HEK293 (cell line): Measurements from ENCODE around the gene PYROXD2.

Source experiments
- CTCF ChIA-PET: fragments of 350-600 bp; formaldehyde crosslinking; extraction: SDS; loops from one replicate; lab custom pipeline; 2021; ENCODE audit warnings: antibody characterized with exemption; lab: Yijun Ruan, JAX
- POLR2A ChIA-PET: fragments of 300-600 bp; formaldehyde crosslinking; extraction: SDS; loops from one replicate; lab custom pipeline; 2020; ENCODE audit warnings: antibody characterized with exemption, inconsistent platforms; lab: Yijun Ruan, JAX
- H3K27ac ChIP-seq: fragments of 200-500 bp; sonication (Bioruptor generic); 2 replicates; pipeline ENCODE4 v1.5.1; 2014; ENCODE audit warnings: low read depth, low read length, control low read depth, inconsistent platforms; ENCODE audit errors: extremely low read depth
- H3K36me3 ChIP-seq, 2 experiments: fragments of 200-500 bp in 1 of 2; sonication (Bioruptor generic) in 1 of 2; 1 replicate in 1 of 2; 2 replicates in 1 of 2; pipeline ENCODE4 v1.5.1; 2014 to 2017; ENCODE audit warnings: inconsistent platforms in 2 of 2, low read length in 2 of 2; ENCODE audit not compliant: control insufficient read depth in 2 of 2, insufficient read depth in 1 of 2
- H3K4me1 ChIP-seq: fragments of 200-500 bp; sonication (Bioruptor generic); 2 replicates; pipeline ENCODE4 v1.5.1; 2014; ENCODE audit warnings: mild to moderate bottlenecking, low read length, inconsistent platforms; ENCODE audit not compliant: control insufficient read depth, insufficient read depth
- H3K4me3 ChIP-seq: 2 replicates; pipeline ENCODE4 v1.5.1; 2011; ENCODE audit warnings: low read depth, mild to moderate bottlenecking, control low read depth, low read length, moderate library complexity
- H3K9me3 ChIP-seq: fragments of 200-500 bp; sonication (Bioruptor generic); 2 replicates; pipeline ENCODE4 v1.5.1; 2014; ENCODE audit warnings: low read depth, low read length, inconsistent platforms; ENCODE audit not compliant: control insufficient read depth, insufficient read depth
- BCL11A ChIP-seq: fragments of 450-650 bp; formaldehyde crosslinking; IDR thresholded peaks from 2 replicates; pipeline ENCODE4 v1.5.1; 2016; ENCODE audit warnings: low read depth, missing biosample characterization, missing genetic modification characterization
- KLF1 ChIP-seq: fragments of 450-650 bp; formaldehyde crosslinking; IDR thresholded peaks from 2 replicates; pipeline ENCODE4 v1.5.1; 2016; ENCODE audit warnings: missing biosample characterization, missing genetic modification characterization
- KLF7 ChIP-seq: fragments of 450-650 bp; formaldehyde crosslinking; IDR thresholded peaks from 2 replicates; pipeline ENCODE4 v1.5.1; 2016; ENCODE audit warnings: missing biosample characterization, missing genetic modification characterization, borderline replicate concordance
- PRDM2 ChIP-seq: fragments of 450-650 bp; formaldehyde crosslinking; IDR thresholded peaks from 2 replicates; pipeline ENCODE4 v1.5.1; 2016; ENCODE audit warnings: missing biosample characterization, missing genetic modification characterization, borderline replicate concordance
- SP3 ChIP-seq: fragments of 450-650 bp; formaldehyde crosslinking; IDR thresholded peaks from 2 replicates; pipeline ENCODE4 v1.5.1; 2016; ENCODE audit warnings: missing biosample characterization, missing genetic modification characterization
- ZBTB26 ChIP-seq: fragments of 450-650 bp; formaldehyde crosslinking; optimal IDR thresholded peaks from 2 replicates; pipeline ENCODE3; 2016; ENCODE audit warnings: missing biosample characterization, mild to moderate bottlenecking, missing genetic modification characterization
- ZNF133 ChIP-seq: fragments of 450-650 bp; formaldehyde crosslinking; IDR thresholded peaks from 2 replicates; pipeline ENCODE4 v1.5.1; 2016; ENCODE audit warnings: missing biosample characterization, missing genetic modification characterization
- ZNF140 ChIP-seq: fragments of 450-650 bp; formaldehyde crosslinking; IDR thresholded peaks from 2 replicates; pipeline ENCODE4 v1.5.1; 2016; ENCODE audit warnings: missing biosample characterization, missing genetic modification characterization
- ZNF214 ChIP-seq: fragments of 450-650 bp; formaldehyde crosslinking; IDR thresholded peaks from 2 replicates; pipeline ENCODE4 v1.5.1; 2017; ENCODE audit warnings: missing biosample characterization, mild to moderate bottlenecking, missing genetic modification characterization, borderline replicate concordance
- ZNF501 ChIP-seq: fragments of 450-650 bp; formaldehyde crosslinking; IDR thresholded peaks from 2 replicates; pipeline ENCODE4 v1.5.1; 2016; ENCODE audit warnings: missing biosample characterization, missing genetic modification characterization
- ZNF561 ChIP-seq: fragments of 450-650 bp; IDR thresholded peaks from 2 replicates; pipeline ENCODE4 v1.5.1; 2018; ENCODE audit warnings: missing biosample characterization, missing genetic modification characterization, borderline replicate concordance
- ZNF600 ChIP-seq: fragments of 450-650 bp; formaldehyde crosslinking; IDR thresholded peaks from 2 replicates; pipeline ENCODE4 v1.5.1; 2016; ENCODE audit warnings: missing biosample characterization, missing genetic modification characterization
- ZNF704 ChIP-seq: fragments of 450-650 bp; formaldehyde crosslinking; IDR thresholded peaks from 2 replicates; pipeline ENCODE4 v1.5.1; 2016; ENCODE audit warnings: missing biosample characterization, missing genetic modification characterization
- ZNF777 ChIP-seq: fragments of 450-650 bp; formaldehyde crosslinking; IDR thresholded peaks from 2 replicates; pipeline ENCODE4 v1.5.1; 2017; ENCODE audit warnings: missing biosample characterization, missing genetic modification characterization, borderline replicate concordance
- ZNF791 ChIP-seq: fragments of 450-650 bp; formaldehyde crosslinking; IDR thresholded peaks from 2 replicates; pipeline ENCODE4 v1.5.1; 2016; ENCODE audit warnings: missing biosample characterization, missing genetic modification characterization
- ZXDB ChIP-seq: fragments of 450-650 bp; formaldehyde crosslinking; IDR thresholded peaks from 2 replicates; pipeline ENCODE4 v1.5.1; 2016; ENCODE audit warnings: missing biosample characterization, missing genetic modification characterization

The PYROXD2 gene

GRCh38 chr10:98407017-98407743 lies 7.8 kb downstream of the PYROXD2 start (continued):
- no peak for TF ChIP-seq PRDM2
- TF ChIP-seq ZNF214 (tag by site-specific recombination) = no peak
- no peak for TF ChIP-seq ZNF140 (tag by site-specific recombination)
- no peak for TF ChIP-seq ZNF704
- no peak for TF ChIP-seq ZBTB26 (tag by site-specific recombination)
- no peak for TF ChIP-seq BCL11A (tag by site-specific recombination)
- no peak for TF ChIP-seq ZNF561 (tag by site-specific recombination)
- no peak for TF ChIP-seq KLF1 (tag by site-specific recombination)
- TF ChIP-seq ZXDB (tag by site-specific recombination) = no peak

- Histone ChIP-seq H3K9me3 (no peaks in the 10 kb centered on the region), H3K4me3 (no peak overlapping the region), H3K36me3 (no peaks in the 10 kb centered on the region), H3K4me1 (0 out of 2 replicates have a peak, but pooled peaks cover 4% of the 10 kb centered on the region), H3K27ac (no peak overlapping the region)
- ChIA-PET POLR2A (interaction anchor here (1.1 kb wide), 1 partner anchor 10 kb away, joined by 5 read pairs; the partner anchor contains the start of gene PYROXD2), CTCF (no interaction called here)
- TF ChIP-seq KLF7 (tag by site-specific recombination) (no peak), SP3 (tag by site-specific recombination) (no peak), ZNF777 (no peak), ZNF501 (tag by site-specific recombination) (no peak), ZNF600 (tag by site-specific recombination) (no peak), ZNF133 (tag by site-specific recombination) (no peak), ZNF791 (tag by site-specific recombination) (no peak), ZBTB26 (tag by site-specific recombination) (no peak)
Measured at GRCh38 chr10:98405422-98405821, 9.6 kb downstream of the PYROXD2 start.
